HTERT RPE-1 (cell line): ENCODE results near the gene PRKG1.
"Not testable (repeated sequence)": the region's sequence is repeated elsewhere in the genome, so short reads cannot be mapped to it uniquely, and the experiment has no call there.

Source experiments
- in situ Hi-C: fragments of 300-500 bp; cut with MboI; formaldehyde crosslinking; loops from 4 replicates; pipeline ENCODE4 v1.14.3; 2020; ENCODE audit warnings: low sequenced_read_pairs

Gene PRKG1

GRCh38 chr10:52019656-52020055 lies 945.4 kb downstream of the PRKG1 start:
- in situ Hi-C loops: no loop called here

GRCh38 chr10:52020173-52020572 lies 945.9 kb downstream of the PRKG1 start:
- in situ Hi-C loops: no loop called here

- in situ Hi-C loops: no loop called here
Measured at GRCh38 chr10:52020702-52021101, 946.4 kb downstream of the PRKG1 start.

- in situ Hi-C loops: no loop called here
Measured at GRCh38 chr10:52027055-52027705, 952.9 kb downstream of the PRKG1 start.

GRCh38 chr10:52028523-52028858 lies 954.2 kb downstream of the PRKG1 start:
- in situ Hi-C loops: no loop called here

GRCh38 chr10:52029628-52030027 lies 955.3 kb downstream of the PRKG1 start:
- in situ Hi-C loops: no loop called here

- in situ Hi-C loops: no loop called here
Measured at GRCh38 chr10:52030051-52030790, 955.9 kb downstream of the PRKG1 start.

- in situ Hi-C loops: no loop called here
Measured at GRCh38 chr10:52030975-52031374, 956.7 kb downstream of the PRKG1 start.

- in situ Hi-C loops: no loop called here
Measured at GRCh38 chr10:52031771-52032170, 957.5 kb downstream of the PRKG1 start.

GRCh38 chr10:52032681-52033629 lies 958.7 kb downstream of the PRKG1 start:
- in situ Hi-C loops: no loop called here

GRCh38 chr10:52039002-52039793 lies 964.9 kb downstream of the PRKG1 start:
- in situ Hi-C loops: not testable (repeated sequence)

GRCh38 chr10:52040486-52040885 lies 966.2 kb downstream of the PRKG1 start:
- in situ Hi-C loops: no loop called here

GRCh38 chr10:52043811-52044210 lies 969.5 kb downstream of the PRKG1 start:
- in situ Hi-C loops: no loop called here

- in situ Hi-C loops: no loop called here
Measured at GRCh38 chr10:52048051-52048450, 973.8 kb downstream of the PRKG1 start.

- in situ Hi-C loops: no loop called here
Measured at GRCh38 chr10:52050429-52051047, 976.3 kb downstream of the PRKG1 start.

- in situ Hi-C loops: no loop called here
Measured at GRCh38 chr10:52053497-52053896, 979.2 kb downstream of the PRKG1 start.

- in situ Hi-C loops: no loop called here
Measured at GRCh38 chr10:52056291-52056690, 982.0 kb downstream of the PRKG1 start.

GRCh38 chr10:52059089-52059488 lies 984.8 kb downstream of the PRKG1 start:
- in situ Hi-C loops: no loop called here

- in situ Hi-C loops: no loop called here
Measured at GRCh38 chr10:52063159-52063558, 988.9 kb downstream of the PRKG1 start.

- in situ Hi-C loops: no loop called here
Measured at GRCh38 chr10:52064084-52064845, 990.0 kb downstream of the PRKG1 start.
